CD4-positive, alpha-beta T cell treated with Interleukin-6 at 100 ng/mL for 8 hours (primary cell): Measurements from ENCODE around the gene MYL5.
"Not testable (repeated sequence)": the region's sequence is repeated elsewhere in the genome, so short reads cannot be mapped to it uniquely, and the experiment has no call there.

Experiments used
- DNase-seq: peaks from one replicate; pipeline ENCODE4 v3.0.0-alpha.2; 2020; ENCODE audit warnings: mixed read lengths, low spot score

MYL5 gene, protein sequence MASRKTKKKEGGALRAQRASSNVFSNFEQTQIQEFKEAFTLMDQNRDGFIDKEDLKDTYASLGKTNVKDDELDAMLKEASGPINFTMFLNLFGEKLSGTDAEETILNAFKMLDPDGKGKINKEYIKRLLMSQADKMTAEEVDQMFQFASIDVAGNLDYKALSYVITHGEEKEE

DNA sequence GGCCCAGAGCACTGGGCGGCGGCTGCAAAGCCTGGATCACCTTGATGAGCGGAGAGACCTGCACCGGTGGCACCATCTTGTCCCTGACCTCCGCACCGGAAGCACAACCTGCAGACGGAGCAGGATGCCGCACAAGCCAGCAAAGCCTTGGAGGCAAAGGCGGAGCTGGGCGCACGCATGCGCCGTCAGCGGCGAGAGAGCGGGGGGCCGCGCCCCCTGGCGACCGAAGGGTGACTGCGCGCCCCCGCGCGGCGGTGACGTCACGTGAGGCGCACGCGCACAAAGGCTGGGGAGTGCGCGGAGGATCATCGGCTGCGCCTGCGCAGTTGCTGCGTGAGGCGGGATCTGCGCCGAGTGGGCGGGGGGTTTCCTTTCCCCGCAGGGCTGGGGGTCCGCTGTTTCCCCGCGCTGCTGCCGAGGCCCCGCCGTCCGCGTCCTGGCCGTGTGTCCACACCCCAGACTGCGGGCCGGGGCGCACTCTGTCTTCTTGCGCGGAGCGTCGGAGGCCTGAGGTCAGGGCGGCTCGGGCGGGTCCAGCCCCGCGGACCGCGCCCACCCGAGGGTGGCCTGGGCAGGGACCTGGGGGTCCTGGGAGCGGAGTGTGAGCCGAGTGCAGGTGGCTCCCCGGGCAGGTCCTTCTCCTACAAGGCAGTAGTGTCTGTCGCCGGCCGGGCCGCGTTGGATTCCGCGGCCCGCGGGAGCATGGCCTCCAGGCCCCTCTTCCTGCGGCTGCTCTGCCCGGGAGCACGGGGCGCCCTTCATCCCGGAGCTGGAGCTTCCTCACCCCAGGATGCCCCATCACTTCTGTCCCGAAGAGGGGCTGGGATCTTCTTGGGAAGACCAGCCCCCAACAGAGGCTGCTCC, at the start of gene MYL5, which contains the start of gene ATP5ME:
TSS of gene MYL5 (plus strand) at position 371 of the 864 bp plus-strand sequence. CDS start 3,485 bp downstream, outside the sequence.
TSS of gene ATP5ME (minus strand) at position 105 of the 864 bp plus-strand sequence. CDS start at position 76, 29 bp downstream.
- DNase-seq: peak; percentile 97

DNA sequence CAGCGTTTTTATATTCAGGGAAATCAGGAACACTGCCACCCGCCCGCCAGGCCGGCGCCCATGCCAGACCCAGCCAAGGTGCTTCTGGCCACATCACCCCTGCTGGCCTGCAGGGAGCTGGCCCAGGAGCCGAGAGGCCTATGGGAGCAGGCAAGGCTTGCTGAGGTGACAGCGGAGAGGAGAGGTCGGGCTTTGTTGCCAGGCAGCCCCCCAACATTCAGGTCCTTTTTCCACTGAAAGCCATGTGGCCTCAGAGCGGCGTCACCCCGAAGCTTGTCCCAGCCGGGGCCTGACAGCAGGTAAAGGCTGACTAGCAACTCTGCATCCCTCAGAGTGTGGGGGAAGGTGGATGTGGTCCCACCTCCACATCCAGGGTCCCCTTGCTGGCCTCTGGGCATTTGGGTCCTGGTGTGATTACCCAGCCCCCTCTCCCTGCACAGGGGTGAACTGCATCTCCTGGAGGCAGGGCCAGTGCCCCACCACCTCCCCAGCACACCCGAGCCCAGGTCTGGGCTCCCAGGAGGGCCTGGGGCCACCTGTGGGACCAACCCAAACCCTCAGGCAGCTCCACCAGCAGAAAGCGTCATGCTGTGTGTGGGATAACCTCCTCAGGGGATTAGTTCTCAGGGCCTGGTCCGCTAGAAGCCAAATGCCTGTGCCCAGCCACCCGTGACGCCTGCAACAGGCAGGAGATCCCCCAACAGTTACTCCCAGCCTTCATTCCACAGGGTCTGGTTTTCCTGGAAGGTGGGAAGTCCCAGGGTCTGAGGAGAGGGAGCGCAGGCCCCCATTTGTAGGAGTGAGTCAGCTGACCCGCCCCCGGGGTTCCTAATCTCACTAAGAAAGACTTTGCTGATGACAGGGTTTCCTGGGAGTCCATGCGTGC, 49.4 kb upstream of the MYL5 start, which contains the start of gene PDE6B:
TSS of gene PDE6B (plus strand) at position 869 of the 886 bp plus-strand sequence. CDS start 54 bp downstream, outside the sequence.
- DNase-seq: no peak

DNA sequence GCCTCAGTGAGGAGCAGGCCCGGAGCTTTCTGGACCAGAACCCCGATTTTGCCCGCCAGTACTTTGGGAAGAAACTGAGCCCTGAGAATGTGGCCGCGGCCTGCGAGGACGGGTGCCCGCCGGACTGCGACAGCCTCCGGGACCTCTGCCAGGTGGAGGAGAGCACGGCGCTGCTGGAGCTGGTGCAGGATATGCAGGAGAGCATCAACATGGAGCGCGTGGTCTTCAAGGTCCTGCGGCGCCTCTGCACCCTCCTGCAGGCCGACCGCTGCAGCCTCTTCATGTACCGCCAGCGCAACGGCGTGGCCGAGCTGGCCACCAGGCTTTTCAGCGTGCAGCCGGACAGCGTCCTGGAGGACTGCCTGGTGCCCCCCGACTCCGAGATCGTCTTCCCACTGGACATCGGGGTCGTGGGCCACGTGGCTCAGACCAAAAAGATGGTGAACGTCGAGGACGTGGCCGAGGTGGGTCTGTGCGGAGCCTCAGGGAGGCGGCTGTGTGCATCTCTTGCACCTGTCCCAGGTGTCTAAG, 48.6 kb upstream of the MYL5 start:
- no peak for DNase-seq

DNA sequence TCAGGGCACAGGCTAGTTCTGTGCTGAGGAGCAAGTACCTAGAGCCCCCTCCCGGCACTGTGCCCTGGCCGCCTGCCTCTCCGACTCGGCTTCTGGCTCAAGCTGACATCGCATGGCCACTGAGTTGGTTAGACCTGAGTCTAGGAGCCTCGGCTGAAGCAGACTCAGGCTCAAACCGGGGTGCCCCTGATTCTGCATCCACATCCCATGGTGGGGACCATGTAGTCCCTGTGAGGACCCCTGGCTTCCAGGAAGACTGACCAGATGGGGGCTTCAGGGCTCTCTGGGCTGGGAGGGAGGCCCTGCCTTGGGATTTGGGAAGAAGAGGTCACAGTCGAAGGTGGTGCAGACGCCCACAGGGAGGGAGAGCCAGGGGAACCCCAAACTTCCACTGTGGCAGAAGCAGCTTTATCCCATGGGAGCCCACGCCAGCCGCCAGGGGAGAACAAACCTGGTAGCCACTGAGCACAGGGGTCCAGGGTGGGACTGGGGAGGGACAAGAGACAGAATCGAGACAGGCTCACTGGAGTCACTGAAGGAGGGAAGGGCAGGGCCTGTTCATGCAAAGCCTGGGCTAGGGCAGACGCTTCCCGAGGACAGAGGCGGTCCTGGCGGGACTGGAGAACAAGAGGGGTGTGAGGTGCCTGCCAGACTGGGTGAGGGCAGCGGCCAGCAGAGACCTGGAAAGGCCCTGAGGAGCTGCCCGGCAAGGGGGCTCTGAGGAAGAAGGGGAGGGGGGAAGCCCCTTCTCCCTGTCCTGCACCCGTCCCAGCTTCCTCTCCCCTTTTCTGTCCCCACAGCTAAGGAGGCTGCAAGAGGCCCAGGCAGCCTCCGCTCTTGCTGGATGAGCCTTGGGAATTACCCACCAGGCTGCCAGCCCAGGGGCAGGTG, 47.9 kb upstream of the MYL5 start:
- no peak for DNase-seq

DNA sequence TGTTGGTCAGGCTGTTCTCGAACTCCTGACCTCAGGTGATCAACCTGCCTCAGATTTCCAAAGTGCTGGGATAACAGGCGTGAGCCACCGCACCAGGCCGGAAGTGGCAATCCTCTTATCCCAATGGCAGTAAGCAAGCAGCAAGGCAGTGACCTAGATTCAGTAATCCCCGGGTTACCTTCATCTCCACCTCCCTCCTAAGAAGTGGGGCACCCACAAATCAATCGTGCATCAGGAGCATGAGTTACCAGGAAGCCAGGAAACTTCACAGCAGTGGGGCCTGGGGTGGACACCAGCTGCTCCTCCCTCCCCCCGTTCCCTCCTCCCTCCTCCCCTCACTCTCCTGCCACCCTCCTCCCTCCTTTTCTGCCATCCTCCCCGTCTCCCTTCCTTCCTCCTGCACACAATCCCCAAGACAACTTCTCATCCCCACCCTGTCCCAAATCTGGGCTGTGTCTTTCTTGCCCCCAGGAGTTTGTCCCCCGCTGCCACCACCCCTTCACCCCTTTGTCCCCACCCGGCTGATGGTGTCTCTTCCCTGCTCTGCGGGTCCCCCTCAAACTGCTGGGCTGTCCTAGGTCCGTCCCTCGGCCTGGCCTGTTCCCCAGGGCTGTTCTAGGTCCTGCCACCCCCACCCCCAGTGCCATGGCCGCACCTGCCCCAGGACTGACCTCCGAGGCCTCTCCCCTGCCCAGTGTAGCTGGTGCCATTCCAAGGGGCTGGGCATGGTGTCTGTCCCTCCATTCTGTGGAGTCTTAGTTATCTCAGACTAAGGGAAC, 46.8 kb upstream of the MYL5 start:
- DNase-seq: no peak

DNA sequence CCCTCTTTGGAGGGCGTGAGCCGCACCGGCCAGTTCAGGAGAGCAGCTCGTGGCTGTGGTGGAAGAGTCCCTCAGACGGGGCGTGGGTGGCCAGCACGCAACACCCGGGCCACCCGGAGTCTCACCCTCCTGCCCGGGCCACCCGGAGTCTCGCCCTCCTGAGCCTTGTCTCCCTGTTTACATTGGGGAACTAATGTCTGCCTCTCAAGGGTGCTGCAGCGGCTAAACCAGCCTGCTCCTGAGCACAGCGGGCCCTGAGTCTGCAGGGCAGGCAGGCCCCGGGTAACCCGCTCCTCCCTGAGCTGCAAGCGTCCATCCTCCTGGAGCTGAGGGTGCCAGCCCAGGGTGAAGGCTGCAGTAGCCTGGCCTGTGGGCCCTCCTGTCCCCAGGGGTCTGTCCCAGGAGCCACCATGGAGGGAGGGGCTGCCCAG, 46.0 kb upstream of the MYL5 start:
- no peak for DNase-seq

DNA sequence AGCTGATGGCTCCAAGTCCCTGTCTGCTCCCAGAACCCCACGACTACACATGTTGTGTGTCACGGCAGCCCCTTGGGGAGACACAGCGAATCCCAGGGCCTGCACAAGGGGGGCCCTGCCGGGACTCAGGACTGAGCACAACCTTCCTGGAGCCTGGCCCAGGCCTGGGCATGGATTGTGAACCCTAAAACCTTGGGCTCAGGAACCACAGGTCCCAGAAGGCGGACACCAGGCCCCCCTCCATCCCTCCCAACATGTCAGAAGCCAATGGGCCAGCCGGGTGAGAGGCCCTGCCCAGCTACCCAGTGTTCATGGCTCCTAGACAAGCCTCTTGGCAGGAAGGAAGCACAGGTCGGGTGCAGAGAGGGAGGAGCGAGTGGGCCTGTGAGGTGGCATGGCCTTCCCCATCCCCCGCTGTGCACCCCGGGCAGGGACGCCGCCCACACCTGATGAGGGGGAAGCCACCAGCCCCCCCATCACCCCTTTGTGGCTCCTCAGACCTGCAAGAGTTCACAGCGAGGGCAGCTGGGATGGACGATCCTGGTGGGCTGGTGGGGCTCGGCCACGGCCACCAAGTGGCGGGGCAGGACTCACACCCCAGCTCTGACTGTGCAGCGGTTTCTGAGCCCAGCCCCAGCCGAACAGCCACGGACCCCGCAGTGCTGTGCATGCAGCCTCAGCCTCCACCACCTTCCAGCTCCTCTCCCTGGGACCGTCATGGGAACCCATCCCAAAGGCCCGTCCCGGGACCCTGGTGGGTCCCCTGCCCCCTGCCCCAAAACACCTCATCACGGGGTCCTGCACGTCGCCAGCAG, 45.3 kb upstream of the MYL5 start:
- no peak for DNase-seq

DNA sequence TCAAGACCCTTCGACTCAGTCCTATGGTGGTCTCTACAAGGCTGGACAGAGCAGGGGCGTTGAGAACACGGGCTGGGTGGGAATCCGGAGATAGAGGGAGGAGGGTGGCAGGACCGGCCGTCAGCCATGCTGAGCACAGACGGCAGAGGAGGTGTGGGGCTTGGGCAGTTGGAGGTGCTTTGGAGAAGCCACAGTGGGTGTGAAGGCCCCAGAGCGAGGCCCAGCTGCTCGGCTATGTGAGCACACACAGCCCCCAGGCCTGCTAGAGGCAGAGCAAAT, 44.8 kb upstream of the MYL5 start:
- DNase-seq: no peak

DNA sequence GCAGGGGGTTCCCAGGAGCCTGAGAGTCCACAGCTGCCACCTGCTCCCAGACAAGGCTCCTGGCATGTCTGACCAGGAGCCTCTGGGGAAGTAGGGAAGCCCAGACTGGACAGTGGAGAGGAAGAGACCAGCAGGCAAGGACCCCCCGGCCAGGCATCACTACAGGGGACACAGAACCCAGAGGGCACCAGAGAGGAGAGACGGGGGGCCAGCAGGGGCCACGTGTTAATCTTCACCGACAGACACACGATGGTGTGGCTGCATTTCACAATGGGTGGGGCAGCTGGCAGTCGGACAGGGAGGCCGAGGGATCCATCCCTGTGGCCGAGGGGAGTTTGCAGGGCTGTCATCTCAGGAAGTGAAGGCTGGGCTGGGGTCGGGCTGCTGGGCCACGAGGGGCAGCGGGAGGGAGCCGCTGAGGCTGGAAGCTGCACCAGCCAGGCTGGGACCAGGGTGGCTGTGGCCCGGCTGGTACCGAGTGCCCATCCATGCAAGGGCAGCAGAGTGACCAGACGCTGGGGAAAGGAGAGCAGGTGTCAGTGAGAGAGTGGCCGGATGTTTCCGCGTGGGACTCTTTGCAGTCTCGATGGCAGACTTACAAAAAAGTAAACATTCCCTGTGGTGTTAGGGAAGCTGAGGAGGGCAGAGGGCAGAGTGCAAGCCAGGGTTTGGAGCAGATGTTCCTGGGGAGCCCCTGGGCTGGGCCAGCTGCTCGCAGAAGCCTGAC, 44.3 kb upstream of the MYL5 start:
- DNase-seq: no peak

DNA sequence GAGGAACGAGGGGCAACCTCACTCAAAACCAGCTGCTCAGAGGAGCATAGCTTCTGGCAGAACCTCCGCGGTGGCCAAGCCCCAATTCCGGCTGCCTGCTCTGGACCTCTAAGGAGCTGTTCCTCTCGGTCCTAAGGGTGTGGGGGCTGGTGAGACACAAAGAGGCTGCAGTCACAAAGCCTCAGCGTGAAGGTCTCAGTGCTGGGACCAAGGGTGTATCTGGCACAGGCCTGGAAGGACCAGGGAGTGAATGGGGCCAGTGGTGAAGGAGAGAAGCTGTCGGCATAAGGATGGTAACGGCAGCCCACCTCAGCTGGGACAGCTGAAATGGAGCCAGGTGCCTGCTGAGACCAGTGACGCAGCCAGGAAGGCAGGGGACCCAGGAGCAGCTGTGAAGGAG, 43.7 kb upstream of the MYL5 start:
- DNase-seq: no peak

DNA sequence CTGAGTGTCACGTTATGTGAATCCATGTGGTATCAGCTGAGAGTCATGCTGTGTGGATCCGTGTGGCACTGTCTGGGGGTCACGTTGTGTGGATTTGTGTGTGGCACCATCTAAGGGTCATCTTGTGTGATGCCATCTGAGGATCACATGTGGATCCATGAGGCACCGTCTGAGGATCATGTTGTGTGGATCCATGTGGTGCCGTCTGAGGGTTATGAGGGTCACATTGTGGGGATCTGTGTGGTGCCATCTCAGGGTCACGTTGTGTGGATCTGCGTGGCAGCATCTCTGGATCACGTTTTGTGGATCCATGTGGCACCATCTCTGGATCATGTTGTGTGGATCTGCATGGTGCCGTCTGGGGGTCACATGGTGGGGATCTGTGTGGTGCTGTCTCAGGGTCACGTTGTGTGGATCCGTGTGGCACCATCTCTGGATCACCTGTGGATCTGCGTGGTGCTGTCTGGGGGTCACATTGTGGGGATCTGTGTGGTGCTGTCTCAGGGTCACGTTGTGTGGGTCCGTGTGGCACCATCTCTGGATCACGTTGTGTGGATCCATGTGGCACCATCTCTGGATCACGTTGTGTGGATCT, 42.0 kb upstream of the MYL5 start:
- DNase-seq: no peak

DNA sequence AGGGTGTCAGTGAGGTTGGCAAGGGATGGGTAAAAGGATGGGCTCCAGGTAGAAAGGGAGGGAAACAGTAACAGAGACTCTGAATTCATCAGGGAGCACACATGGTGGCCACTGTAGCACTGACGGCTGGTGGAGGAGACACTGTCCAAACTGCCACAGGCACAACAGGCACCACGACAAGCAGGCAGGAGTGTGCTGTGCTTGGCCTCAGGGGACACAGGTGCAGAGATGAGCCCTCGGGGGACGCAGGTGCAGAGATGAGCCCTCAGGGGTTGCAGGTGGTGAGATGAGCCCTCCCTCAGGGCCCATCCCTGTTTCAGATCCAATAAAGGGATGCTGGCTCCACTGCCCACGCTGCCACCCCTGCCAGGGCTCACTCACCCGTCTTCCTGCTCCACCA, 41.4 kb upstream of the MYL5 start:
- DNase-seq: no peak

DNA sequence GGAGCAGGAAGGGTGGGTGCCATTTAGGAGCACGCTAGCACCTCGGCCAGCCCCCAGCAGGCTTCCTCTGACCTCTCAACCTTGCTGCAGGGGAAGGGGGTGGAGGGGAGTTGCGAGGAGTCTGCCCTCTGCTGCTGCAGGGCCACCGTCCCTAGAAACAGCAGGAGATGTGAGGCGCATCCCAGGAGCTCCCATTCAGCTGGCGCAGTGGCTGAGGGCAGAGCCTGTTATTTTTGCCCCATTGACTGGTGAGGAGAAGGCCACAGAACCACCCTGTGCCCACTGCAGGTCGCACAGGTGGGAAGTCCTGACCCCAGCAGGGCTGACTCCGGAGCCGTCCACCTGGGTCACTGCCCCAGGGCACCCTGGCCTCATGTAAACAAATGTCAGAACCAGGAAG, 40.9 kb upstream of the MYL5 start:
- DNase-seq: no peak

DNA sequence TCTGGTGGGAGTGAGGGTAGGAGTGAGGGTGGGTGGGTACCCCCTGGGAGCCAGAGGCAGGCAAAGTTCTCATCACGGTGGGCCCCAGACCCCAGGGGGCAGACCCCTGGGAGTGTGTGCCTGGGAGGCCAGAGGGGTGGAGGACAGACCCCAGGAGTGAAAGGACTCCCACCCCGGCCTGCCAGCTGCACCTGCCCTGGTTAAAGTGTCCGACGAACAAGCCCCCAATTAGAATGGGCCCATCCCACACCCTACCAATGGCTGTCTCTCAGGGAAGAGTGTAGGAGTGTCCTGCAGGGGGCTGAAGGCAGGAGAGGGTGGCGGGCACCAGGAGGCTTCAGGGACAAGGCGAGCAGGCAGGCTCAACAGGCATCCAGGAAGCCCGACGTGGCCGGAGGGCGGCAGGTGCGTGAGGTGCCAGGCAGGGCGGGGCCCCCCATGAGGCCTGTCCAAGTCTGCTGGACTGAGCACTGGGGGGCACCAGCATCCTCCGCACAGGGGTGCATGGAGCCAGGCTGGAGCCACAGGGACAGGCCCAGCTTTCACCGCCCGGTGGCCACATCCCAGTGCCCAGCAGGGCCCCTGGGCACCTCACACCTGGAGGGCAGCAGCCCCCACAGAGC, 40.3 kb upstream of the MYL5 start:
- DNase-seq: no peak

DNA sequence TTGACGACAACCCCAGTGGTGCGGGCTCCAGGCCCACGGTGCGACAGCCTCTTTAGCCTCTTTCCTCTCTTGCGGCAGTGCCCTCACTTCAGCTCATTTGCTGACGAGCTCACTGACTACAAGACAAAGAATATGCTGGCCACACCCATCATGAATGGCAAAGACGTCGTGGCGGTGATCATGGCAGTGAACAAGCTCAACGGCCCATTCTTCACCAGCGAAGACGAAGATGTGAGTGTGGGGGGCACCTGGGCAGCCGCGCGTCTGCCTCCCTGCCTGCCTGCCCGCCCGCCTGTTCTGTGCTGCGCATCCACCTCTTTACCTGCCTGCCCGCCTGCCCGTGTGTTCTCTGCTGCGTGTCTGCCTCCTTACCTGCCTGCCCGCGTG, 39.8 kb upstream of the MYL5 start:
- DNase-seq: no peak

DNA sequence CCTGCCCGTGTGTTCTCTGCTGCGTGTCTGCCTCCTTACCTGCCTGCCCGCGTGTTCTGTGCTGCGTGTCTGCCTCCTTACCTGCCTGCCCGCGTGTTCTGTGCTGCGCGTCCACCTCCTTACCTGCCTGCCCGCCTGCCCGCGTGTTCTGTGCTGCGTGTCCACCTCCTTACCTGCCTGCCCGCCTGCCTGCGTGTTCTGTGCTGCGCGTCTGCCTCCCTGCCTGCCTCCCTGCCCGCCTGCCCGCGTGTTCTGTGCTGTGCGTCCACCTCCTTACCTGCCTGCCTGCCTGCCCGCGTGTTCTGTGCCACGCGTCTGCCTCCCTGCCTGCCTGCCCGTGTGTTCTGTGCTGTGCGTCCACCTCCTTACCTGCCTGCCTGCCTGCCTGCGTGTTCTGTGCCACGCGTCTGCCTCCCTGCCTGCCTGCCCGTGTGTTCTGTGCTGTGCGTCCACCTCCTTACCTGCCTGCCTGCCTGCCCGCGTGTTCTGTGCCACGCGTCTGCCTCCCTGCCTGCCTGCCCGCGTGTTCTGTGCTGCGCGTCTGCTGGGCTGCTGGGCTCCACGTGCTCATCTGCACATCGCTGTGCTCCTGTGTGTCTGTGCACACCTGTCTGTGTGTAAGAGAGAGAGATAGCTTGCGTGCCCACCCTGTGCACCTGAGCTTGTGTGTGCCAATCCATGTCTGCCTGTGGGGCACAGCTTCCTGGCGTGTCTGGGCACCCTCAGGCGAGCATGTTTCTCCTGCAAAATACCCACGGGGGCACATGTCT, 39.1 kb upstream of the MYL5 start:
- not testable (repeated sequence) for DNase-seq
